NCI-H2227 (cell line): ENCODE measurements around the gene ATXN2.
"Not testable (repeated sequence)": the region's sequence is repeated elsewhere in the genome, so short reads cannot be mapped to it uniquely, and the experiment has no call there.

ENCODE experiments used
- DNase-seq: peaks from one replicate; lab custom pipeline; 2025; ENCODE audit not compliant: unreplicated experiment; lab: John Stamatoyannopoulos, UW

Gene ATXN2

GRCh38 chr12:111405149-111405858, 193.8 kb downstream of the ATXN2 start:
- DNase-seq: peak; percentile 97

GRCh38 chr12:111404362-111405148, 194.6 kb downstream of the ATXN2 start:
- peak; percentile 33 for DNase-seq

DNA sequence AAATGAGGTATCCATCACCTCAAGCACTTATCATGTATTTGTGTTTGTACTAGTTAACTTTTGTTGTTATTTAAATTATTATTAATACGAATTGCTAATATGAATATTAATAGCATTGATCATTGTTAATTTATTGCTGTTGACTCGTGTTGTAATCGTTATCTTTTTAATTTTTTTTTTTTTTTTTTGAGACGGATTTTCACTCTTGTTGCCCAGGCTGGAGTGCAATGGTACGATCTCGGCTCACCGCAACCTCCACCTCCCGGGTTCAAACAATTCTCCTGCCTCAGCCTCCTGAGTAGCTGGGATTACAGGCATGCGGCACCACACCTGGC, 196.7 kb downstream of the ATXN2 start:
- DNase-seq: not testable (repeated sequence)
